Activated gamma-delta T cell treated with Interleukin-2 at 50 U/mL for 16 hours (primary cell): ENCODE measurements around the gene NPAS2.

Experiments used
- DNase-seq: peaks from one replicate; pipeline ENCODE4 v3.0.0-alpha.2; 2020

The NPAS2 gene

GRCh38 chr2:100921685-100922161, 101.8 kb downstream of the NPAS2 start:
- no peak for DNase-seq

- no peak for DNase-seq
Observed at GRCh38 chr2:100923461-100924060, 103.6 kb downstream of the NPAS2 start.

GRCh38 chr2:100924122-100924519, 104.2 kb downstream of the NPAS2 start:
- DNase-seq, result no peak

- no peak for DNase-seq
Observed at GRCh38 chr2:100924520-100925451, 104.8 kb downstream of the NPAS2 start.

GRCh38 chr2:100928235-100928634, 108.3 kb downstream of the NPAS2 start:
- no peak for DNase-seq

- no peak for DNase-seq
Observed at GRCh38 chr2:100929147-100929546, 109.2 kb downstream of the NPAS2 start.

GRCh38 chr2:100934504-100935371, 114.8 kb downstream of the NPAS2 start:
- no peak for DNase-seq

- no peak for DNase-seq
Observed at GRCh38 chr2:100935372-100935752, 115.4 kb downstream of the NPAS2 start.

- DNase-seq, result no peak
Observed at GRCh38 chr2:100936070-100936741, 116.3 kb downstream of the NPAS2 start.

GRCh38 chr2:100936972-100937542, 117.1 kb downstream of the NPAS2 start:
- no peak for DNase-seq

GRCh38 chr2:100938031-100939026, 118.4 kb downstream of the NPAS2 start:
- DNase-seq, result no peak

GRCh38 chr2:100939445-100939844, 119.5 kb downstream of the NPAS2 start:
- no peak for DNase-seq

- DNase-seq, result no peak
Observed at GRCh38 chr2:100940240-100940639, 120.3 kb downstream of the NPAS2 start.

- no peak for DNase-seq
Observed at GRCh38 chr2:100940766-100941645, 121.1 kb downstream of the NPAS2 start.

GRCh38 chr2:100941646-100942240, 121.8 kb downstream of the NPAS2 start:
- no peak for DNase-seq

- no peak for DNase-seq
Observed at GRCh38 chr2:100944617-100945432, 124.9 kb downstream of the NPAS2 start.

- DNase-seq, result no peak
Observed at GRCh38 chr2:100945433-100945740, 125.4 kb downstream of the NPAS2 start.

GRCh38 chr2:100945930-100946607, 126.1 kb downstream of the NPAS2 start:
- DNase-seq, result no peak
